M059J (cell line): ENCODE results near the gene PRR7. TPM values are rescaled to one million over a fixed set of nuclear protein-coding genes. Genes with fewer than 3 reads are reported as not detected.

Source experiments
- DNase-seq: peaks from one replicate; pipeline ENCODE4 v3.0.0-alpha.2; 2012; ENCODE audit warnings: low read depth
- total RNA-seq: library from RNA; depleted of rRNA; stranded (reverse); fragments of >200 nt; shearing (Covaris generic); gene quantifications from 2 replicates; pipeline ENCODE4 v1.2.3, GENCODE V29; 2014

The PRR7 gene
- total RNA-seq, 1 experiment from 2014 or later = 44.4 TPM

DNA sequence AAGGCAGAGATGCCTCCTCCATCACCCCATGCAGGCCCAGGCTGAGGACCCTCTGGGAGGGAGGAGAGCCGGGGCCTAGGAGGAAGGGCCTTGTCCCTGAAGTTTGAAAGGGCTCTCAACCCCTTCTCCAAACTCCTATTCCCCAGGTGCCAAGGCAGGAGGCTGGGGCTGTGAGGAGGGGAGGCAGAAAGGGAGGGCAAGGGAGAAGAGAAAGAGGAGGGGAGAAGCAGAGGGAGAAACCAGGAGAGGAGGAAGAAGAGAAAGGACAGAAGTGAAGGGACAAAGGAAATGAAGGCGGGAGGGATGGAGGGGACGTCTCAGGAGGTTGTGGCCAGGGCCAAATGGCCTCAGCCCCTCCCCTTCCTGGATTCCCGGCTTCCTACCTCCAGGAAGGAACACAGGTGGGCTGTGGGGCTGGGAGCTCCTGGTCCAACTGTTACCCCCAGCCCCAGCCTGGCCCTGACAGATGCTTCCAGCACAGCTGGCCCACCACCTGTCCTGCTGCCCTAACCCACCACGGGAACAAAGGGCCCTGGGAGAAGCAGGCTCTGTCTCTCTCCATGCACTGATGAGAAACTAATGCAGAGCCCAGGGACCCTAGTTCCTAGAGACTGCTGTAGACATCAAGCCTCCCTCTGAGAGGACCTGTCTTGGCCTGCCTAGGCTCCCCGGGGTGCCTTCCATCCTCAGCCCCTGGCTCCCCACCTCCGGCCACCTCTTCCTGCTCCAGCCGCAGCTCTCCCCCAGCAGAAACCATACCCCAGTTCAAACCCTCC lies 23.3 kb downstream of the PRR7 start:
- DNase-seq = no peak

DNA sequence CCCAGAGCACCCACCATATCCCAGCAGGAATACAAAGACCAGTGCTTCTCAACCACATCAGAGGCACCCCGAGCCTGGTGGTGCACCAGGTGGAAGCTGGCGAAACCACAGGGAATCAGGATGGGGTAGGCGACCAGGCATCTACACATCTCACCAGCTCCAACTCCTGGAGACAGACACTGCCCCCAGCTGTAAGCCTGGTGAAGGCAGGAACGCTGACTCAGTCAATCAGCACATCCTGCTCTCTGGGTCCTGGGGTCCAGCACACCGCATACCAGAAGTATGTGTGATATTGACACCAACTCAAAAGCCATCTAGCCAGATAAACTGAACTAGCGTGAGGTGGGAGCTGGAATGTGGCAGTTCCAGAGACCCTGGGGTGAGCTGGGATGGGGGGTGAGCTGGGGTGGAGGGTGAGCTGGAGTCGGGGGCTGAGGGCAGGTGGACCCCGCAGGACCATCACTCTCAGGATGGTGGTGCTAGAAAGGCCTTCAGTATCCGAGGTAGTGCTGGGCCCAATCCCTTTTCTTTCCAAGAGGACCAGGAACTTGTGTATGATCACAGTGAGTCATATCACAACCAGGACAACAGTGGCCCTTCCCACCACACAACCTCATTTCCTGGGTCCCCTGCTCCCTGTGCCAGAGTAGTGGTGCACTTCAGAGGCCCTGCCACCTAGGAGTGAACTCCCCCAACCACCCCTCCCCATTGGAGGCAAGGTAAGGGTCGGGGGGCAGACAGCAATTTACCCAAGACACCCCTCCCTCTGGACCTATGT lies 24.3 kb downstream of the PRR7 start:
- DNase-seq = peak; percentile 47

GRCh38 chr5:177471610-177472356 lies 25.2 kb downstream of the PRR7 start:
- no peak for DNase-seq

DNA sequence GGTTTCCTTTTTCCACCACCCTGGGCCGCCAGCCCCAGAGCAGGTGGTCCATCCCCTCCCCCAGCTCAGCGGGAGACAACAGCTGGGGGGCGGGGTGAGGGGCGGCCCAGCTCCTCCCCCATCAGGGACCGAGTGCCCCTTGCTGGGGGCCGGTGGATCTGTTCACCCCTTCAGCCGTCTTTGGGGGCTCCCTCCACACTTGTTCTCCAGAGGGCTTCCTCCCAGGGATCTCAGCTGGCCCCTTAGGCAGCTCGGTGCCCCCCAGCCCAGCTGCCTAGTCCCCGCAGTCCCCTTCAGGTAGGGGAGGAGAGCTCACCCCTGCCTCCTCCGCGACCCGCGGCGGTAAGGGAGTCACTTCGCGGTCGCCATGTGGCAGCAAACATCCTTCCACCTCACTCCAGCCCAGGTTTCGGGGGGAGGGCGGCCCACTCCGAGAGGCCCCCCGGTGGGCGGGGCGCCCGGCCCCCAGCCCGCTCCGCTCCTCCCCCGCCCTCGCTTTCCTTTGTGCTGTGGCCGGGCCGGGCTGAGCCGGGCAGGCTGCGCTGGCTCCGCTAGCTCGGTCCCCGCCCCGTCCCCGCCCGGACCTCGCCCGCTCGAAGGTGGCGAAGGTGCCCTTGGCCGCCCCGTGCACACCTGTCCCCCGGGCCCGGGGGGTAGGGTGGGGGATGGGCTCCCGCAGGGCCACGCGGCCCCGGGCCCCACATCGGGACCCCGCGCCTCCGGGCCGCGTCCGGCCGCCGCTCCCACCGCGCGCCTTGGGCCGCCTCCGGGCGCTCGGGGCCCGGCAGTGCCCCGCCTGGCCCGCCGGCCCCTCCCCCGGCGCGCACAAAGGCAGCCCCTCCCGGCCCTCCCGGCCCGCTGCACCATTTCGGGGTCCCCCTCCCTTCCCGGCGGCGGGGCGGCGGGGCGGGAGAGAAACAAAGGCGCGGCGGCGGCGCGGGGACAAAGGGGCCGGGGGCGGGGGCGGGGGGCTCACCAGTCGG lies 26.1 kb downstream of the PRR7 start:
- DNase-seq = peak; percentile 50

GRCh38 chr5:177473443-177474001 lies 26.9 kb downstream of the PRR7 start, which contains the start of gene DBN1:
Gene DBN1 (minus strand): TSS chr5:177473634. CDS start chr5:177473521, 113 bp downstream.
- DNase-seq = peak; percentile 53

DNA sequence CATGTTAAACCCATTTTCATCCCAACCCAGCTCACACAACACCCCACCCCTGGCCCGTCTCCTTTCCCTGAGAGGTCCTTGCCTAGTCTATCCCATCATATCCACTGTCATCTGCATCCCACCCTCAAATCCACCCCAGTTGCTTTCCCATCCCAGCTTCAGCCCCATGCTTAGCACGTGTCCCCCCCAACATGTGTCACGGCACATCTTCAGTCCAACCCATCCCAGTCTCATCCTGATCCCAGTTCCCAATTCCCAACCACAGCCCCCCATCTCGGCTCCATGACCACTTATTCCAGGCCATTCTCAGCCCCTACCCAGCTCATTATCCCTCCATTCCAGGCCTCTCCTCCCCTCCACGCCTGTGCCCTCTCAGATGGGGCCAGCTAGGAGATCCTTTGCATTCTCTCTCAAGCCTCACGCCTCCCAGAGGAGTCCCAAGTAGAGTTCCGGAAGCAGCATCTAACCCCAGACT lies 27.4 kb downstream of the PRR7 start:
- DNase-seq = peak; percentile 17

- DNase-seq = peak; percentile 32
Observed at GRCh38 chr5:177474846-177475562, 28.4 kb downstream of the PRR7 start.

DNA sequence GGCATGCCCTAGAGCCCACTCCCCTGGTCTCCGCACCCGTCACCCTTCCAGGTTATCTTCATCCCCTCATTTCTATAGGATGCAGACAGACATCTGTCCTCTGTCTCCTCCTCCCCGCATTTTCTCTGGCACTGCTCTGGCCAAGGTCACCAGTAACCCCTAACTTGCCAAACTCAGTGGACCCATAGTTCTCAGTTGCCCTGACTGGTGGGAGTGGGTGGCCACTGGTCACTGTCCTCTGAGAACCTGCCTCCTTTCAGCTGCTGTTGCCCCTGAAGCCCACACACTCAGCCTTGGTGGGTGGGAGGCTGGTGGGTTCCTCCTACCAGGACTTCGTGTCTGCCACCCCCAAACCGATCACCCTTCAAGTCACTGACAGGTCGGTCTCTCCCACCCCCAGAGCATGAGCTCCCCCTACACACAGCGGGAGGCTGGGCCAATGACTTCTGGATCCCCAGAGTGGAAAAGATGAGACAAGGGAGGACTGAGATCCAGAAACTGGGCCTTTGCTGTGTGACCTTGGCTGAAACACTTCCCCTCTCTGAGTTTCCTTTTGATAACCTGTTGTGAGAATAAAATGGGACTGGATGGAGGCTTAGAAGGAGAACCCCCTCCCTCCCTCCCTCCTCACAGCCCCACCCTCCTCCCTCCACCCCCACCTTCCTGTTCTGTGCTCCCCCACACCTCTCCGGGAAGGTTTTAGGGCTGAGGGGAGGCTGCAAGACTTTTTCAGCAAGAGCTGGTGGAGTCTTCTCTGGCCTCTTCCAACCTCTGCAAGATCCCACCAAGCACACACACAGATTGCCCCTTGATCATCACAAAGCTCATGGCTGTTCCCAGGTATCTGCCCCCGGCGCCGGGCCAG lies 29.2 kb downstream of the PRR7 start:
- DNase-seq = no peak

DNA sequence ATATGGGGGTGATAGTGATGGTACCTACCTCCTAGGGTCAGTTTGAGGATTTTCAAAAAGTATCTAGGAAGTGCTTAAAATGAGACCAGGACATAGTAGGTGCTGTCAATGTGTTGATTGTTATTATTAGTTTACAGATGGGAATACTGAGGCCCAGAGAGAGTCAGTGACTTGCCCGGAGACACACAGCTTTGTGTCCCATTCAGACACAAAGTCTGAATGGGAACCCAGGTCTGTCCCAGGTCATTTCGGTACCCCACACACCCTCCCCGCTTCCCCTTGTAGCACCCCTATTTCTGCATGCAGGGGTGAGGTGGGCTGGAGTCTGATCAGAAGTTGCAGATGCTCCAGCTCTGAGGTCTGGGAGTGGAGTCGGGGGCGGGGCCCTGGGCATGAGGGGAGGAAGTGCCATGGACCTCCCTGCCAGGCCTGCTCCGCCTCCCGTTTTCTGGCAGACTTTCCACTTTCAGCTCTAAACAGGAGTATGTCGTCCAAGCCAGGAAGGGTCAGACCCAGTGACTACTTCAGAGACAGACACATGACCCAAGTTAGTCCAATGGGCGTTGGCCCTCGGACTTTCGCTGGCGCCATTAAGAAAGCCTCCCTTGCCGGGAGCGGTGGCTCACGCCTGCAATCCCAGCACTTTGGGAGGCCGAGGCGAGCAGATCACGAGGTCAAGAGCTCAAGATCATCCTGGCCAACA lies 30.1 kb downstream of the PRR7 start:
- peak; percentile 63 for DNase-seq

DNA sequence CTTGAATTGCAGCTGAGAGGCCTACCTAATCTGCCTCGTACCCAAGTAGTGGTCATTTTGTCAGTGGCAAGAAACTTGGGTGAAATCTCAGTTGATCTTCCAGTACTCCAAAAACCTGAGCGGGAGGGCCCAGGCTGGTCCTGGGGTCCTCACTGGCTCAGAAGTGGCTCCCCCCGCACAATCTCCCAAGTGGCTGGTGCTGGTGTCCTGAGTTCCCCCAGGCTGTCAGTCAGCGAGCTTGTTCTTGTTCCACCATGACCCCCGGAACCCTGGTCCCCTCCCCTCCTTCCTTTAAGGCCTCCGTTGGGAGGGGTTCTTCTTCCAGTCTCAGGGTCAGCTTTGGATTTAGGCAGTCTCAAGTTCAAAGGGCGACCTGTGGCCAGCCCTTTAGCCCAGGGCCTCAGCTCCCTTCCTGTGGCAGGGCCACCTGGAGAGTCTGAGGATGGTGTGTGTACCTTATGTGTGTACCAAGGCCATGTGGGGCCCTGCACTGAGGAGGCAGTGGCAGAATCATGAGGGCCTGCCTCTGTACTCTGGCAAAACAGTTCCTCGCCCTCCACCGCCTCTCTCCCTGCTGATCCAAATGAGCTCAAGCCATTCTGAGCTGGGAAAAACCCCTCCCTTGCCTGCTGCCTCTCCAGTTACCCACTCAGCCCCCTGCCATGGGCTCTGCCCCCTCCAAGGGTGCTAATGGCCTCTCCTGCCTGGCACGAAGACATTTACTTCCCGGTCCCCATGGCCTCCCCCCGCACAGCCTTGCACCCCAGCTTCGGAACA lies 31.3 kb downstream of the PRR7 start:
- DNase-seq = peak; percentile 29

DNA sequence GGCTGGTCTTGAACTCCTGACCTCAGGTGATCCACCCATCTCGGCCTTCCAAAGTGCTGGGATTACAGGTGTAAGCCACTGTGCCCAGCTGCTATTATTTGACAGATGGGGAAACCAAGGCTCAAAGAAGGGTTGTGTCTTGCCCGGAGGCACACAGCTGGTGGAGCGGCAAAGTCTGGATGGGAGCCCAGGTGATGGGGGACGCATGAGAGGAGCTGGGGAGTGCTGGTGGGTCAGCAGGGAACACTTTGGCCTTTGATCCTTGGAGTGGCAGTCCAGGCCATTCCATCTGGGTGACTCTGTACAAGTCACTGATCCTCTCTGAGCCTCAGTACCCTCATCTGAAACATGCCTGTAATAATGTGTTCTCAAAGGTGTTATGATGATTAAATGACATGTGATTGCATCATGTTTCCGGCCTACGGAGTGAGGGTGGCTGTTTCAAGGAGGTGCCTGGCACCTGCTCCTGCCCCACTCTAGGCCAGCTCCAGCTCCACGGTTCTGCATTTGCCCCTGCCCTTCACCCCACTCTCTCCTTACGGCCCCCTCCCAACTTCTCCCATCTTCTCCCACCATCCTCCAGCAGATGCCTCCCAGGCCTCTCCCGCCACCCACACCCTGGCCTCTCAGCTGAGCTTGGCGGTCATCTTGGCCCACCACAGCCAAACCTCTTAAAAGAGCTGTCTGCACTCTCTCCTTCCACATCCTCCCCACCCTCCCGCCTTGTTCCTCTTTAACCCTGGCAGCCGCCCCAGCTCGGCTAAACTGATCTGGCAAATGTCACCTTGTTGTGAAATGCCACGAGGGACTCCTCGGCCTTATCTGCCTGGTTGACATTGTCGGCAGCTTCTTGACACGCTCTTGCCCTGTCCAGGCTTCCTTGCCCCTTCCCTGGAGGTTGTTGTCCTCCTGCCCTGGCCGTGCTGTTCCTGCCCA lies 32.4 kb downstream of the PRR7 start:
- peak; percentile 35 for DNase-seq

DNA sequence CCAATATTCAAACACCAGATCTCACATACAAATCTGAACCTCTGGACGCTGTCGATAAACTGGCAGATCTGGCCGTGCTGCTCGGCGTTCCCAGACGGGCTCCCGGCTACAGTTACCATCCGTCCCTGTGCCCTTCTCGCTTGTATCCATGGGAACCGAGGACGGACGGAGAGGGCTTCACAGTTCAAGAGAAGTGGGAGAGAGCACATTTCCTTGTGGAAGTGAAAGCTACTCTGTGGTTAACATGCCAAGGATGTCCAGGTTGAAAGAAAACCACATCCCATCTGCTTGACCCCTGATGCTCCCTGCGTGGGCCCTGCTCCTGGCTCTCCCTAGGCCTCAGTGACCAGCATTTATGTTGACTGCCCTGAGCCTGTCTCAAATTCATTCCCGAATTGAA lies 33.2 kb downstream of the PRR7 start:
- DNase-seq = peak; percentile 49

DNA sequence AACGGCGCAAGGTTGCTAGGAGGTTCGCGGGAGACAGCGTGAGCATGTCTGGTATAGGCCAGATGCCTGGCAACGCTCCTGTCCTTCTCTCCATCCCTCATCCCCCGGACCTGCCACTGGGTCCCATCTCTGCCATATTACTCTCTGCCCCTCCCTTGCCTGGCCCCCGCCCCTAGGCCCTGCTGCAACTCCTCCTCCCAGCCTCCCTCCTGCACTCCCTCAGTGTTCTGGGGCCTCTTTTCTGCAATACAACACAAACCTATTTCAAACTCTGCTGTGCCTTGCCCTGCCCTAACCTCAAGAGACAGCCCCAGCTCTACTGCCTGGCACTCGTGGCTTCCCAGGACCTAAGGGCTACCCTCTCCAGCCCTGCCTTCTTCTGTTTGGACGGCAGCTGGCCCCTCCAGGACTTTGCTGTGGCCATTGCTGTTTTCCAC lies 35.8 kb downstream of the PRR7 start:
- DNase-seq = peak; percentile 18

DNA sequence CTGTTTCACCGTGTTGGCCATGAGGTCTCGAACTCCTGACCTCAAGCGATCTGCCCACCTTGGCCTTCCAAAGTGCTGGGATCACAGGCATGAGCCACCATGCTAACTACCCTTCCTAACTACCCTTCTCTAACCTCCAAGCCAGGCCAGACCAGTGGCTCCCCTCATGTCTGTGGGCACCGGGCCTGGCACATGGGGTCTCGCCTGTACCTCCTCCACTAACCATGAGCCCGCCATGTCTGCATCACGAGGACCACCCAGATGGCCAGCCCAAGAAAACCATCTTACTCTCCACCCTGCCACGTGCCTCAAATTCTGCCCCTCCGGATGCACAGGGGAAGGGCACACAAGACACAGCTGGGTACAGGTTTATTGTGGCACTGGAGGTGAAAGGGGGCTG lies 36.4 kb downstream of the PRR7 start:
- DNase-seq = no peak

DNA sequence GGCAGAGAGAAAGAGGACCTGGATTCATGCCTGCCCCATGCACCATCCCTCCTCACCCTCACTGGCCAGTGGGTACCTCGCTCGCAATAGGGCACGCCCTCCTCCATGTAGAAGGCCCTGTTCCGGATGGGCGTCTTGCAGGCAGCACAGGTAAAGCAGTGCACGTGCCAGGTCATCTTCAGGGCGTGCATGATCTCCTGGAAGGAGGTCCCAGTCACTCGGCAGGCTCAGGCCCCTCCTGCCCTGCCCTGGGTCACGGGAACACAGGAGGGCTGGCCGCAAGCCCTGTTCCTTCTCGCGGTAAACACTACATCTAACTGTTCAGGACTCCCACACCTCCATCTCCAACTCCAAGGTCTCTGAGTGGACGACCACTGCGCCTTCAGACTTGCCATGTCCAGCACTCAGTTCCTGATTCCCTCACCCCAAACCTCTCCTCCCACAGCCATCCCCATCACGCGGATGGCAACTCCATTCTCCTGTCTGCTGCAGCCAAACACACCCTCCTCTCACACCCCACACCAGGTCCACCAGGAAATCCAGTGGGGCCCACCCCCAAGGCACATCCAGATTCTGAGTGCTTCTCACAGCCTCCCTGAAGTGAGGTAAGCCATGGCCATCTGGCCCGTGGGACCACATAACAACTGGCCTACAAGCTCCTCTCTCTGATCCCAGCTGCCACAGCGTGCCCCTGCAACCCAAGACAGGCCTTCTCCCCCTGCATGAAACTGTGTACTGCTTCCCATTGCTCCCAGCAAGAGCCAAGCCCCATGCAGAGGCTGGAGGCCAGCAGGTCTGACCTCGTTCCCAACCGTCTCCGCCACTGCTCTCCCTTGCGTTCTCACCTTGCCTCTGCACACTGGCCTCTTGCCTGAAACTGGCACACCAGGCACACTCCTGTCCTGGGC lies 37.6 kb downstream of the PRR7 start:
- DNase-seq = peak; percentile 15
